ENCODE data around the gene CFTR.

Gene CFTR

DNA sequence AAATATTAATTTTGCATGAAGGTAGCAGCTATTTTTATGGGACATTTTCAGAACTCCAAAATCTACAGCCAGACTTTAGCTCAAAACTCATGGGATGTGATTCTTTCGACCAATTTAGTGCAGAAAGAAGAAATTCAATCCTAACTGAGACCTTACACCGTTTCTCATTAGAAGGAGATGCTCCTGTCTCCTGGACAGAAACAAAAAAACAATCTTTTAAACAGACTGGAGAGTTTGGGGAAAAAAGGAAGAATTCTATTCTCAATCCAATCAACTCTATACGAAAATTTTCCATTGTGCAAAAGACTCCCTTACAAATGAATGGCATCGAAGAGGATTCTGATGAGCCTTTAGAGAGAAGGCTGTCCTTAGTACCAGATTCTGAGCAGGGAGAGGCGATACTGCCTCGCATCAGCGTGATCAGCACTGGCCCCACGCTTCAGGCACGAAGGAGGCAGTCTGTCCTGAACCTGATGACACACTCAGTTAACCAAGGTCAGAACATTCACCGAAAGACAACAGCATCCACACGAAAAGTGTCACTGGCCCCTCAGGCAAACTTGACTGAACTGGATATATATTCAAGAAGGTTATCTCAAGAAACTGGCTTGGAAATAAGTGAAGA is 112.3 kb downstream of the CFTR start:
- DNase-seq = no peak

DNA sequence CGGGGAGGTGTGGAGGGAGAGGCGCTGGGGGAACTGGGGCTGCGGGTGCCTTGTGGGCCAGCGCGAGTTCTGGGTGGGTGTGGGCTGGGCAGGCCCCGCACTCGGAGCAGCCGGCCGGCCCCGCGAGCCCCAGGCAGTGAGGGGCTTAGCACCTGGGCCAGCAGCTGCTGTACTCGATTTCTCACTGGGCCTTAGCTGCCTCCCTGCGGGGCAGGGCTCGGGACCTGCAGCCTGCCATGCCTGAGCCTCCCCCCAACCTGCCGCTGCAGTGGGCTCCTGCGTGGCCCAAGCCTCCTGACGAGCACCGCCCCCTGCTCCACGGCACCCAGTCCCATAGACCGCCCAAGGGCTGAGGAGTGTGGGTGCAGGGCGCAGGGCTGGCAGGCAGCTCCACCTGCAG is 116.3 kb downstream of the CFTR start:
- DNase-seq = no peak

DNA sequence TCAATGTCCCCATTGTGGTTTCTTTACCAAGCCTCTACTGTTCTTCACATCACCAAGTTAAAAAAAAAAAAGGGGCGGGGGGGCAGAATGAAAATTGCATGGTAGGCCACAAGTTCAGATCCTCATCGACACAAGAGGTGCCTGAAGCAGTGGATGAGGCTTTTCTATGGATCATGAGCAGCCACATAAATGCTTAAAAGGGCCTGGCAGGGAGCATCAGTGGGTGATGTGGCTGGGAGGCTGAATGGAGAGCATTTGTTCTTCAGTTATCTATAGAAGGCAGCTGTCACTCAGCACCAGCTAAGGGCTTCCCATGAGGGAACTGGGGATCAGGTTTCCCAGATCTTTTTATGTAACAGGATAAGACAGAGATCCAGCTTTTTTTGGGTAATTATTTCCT is 117.9 kb downstream of the CFTR start:
- DNase-seq = no peak

DNA sequence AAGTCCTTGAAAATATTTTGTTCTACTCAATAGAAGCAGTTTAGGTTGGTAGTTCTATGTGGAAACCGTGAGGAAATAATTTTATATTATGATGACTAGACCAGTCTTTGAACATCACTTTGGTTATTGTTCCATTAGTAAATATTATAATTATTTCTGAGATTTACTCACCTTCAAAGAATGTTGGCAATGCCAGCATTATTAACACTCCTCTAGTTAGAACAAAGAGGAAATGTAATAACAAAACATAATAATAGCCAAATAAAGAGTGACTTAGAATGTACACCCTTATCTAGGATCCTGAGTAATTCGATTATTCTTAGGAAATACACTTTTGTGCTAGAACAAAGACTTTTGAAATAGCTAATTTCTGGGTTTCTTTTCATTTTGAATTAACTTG is 121.1 kb downstream of the CFTR start:
- DNase-seq = no peak

DNA sequence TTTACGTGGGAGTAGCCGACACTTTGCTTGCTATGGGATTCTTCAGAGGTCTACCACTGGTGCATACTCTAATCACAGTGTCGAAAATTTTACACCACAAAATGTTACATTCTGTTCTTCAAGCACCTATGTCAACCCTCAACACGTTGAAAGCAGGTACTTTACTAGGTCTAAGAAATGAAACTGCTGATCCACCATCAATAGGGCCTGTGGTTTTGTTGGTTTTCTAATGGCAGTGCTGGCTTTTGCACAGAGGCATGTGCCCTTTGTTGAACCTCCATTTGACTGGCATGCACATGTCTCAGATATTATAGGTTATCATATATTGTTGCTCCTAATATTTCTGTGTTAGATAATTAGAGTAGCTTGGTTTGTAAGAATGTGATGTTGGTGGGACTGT is 123.8 kb downstream of the CFTR start:
- DNase-seq = no peak

DNA sequence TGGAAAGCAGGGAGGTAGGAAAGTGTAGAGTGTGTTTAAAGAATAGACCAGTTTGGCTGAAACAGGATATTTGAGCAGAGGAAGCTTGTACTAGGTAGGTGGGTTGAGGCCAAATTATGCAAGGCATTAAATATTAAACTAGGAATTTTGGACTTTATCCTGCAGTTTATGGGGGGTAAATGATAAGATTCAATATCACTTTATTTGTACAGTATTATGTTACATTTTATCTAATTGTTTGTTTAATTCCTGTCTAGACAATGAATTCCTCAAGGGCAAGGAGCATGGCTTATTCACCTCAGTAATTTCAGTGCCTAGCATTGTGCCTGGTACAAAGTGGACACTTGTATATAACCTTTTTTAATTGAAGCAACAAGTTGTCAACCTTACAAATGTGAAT is 125.9 kb downstream of the CFTR start:
- no peak for DNase-seq

DNA sequence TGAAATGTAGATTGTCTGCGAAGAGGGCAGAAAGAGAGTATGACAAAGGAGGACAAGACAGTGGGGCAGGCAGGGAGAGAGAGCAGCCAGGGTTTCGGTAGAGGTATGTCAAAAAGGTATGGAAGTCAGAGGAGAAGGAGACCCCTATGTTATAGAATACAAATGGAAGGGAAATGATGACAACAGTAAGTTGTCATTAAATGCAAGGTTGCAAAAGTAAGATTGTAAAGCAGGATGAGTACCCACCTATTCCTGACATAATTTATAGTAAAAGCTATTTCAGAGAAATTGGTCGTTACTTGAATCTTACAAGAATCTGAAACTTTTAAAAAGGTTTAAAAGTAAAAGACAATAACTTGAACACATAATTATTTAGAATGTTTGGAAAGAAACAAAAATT is 126.3 kb downstream of the CFTR start:
- DNase-seq = no peak

DNA sequence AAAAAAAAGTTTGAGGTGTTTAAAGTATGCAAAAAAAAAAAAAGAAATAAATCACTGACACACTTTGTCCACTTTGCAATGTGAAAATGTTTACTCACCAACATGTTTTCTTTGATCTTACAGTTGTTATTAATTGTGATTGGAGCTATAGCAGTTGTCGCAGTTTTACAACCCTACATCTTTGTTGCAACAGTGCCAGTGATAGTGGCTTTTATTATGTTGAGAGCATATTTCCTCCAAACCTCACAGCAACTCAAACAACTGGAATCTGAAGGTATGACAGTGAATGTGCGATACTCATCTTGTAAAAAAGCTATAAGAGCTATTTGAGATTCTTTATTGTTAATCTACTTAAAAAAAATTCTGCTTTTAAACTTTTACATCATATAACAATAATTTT is 130.6 kb downstream of the CFTR start:
- no peak for DNase-seq

DNA sequence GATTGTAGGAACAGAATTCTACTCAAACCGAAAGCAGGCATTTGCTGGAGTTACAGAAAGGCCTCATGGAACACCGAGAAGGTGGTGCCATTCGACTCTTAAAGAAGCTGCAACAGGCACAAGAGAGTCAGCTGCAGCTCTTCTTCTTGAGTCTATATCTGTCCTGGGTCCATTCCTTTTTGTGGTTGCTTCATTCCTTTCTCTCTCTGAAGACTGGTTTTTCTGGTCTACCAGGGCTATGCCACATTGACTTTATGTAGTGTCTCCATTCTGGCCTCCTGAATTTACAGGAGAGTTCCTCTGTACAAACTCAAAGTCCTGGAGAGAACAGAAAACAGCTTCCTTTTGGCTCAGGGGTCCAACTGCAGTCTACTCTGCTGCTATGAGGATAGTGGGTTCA is 132.8 kb downstream of the CFTR start:
- DNase-seq = no peak

DNA sequence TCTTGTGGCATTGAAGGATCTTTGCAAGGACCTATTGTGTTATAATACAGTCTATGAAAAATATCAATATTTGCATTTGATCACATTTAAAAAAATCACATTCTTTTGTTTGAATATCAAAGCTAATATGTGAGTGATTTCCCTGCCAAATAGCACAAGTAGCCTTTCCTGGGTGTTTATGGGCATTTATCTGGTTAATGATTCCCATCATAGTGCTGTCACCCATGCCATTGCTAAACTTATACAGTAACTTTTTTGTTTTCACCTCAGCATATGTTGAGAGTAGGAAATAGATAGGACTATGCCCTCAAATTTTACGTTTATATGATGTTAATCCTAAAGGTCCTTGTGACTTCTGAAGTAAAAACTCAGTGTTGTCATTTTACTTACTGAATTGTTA is 136.9 kb downstream of the CFTR start:
- no peak for DNase-seq

DNA sequence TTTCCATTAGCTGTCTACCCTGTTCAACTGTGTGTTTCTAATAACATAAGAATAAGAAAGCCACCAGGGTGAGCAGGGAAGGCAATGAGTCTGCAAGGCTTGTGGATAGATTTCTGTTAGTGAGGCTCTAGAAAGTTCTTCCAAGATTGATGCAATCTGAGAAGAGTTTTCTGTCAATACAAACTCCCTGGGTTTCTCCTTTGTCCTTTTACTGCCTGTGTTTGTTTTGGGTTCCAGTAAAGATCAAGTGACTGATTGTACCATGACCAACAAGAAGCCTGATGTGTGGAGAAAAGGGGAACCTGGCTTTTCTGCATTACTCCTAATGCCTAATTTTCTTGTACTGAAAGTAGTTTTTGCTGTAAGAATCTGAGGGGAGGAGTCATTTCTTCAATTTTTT is 139.9 kb downstream of the CFTR start:
- DNase-seq = no peak

DNA sequence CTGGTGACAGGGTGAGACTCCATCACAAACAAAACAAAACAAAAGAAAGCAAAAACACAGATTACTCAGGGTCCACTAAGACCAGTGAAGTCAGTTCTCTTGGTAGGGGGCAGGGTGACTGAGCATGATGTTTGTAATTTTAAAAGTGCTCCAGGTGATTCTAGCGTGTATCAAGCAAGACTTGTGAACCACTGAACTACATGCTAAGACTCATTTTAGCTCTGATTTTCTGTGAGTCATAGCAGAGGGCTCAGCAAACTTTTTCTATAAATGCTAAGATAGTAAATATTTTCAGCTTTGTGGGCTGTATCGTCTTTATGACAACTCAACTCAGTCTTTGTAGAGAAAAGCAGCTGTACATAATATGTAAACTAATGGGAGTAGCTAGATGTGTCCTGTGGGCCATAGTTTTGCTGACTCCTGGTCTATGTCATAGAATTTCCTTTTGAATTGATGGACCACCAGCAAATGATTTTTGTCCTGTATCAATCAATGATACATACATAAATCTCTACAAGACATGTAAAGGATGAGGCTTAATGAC is 141.3 kb downstream of the CFTR start:
- DNase-seq = no peak

DNA sequence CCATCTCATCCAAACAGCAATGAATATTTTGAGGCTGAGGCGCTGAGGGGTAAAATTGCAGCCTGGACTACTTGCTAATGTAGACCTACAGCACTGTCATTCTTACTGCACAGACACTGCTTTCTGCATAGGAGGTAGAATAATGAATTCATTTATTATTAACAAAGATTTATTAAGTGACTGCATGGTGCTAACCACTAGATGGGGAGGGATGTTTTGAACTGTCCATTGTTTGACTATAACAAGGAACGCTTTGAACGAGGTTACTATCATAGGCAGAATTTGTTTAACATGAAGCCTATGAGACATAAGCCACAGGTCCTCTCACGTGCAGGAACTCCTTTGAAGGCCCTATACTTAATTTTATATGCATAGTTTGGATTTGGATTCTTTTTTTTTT is 143.8 kb downstream of the CFTR start:
- DNase-seq = no peak

DNA sequence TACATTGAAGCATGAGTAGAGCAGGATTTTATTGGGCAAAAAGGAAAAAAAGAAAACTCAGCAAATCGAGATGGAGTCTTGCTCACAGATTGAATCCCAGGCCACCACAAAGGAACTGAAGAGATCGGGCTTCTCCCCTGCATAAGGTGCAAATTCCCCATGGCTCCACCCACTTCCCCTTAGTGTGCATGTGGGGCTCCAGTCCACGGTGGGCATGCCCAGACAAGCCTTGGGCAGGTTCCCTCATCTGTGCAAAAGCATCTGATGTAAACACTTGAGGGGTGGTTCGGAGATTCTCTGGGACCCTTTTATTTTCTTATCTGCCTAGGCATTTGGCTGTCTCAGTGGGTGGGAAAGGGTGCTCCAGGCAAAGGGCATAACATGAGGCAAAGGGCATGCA is 150.7 kb downstream of the CFTR start:
- DNase-seq = no peak

DNA sequence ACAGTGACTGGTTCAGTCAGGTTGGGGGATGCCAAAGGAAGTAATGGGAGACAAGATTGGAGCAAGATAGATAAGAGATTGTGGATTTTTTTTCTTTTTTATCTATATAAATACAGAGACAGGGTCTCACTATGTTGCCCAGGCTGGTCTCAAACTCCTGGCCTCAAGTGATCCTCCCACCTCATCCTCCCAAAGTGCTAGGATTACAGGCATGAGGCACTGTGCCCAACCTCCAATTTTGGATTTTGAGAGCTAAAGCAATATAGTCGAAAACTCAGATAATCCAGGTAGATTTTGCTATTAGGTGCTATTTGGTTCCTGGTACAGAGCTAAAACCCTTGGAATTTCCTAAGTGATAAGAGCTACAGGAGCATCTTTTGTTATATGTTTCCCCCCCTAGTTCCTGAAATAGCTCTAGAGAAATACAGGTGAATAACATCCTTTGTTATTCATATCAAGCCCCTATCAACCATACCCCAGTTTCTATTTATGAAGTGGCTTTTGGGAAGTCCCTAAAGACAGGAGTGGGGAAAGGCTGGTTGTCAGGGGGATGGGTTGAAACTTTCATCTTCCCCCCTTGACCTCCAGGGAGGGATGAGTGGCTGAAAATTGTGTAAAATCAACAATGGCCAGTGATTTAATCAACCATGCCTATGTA is 151.2 kb downstream of the CFTR start:
- DNase-seq = no peak

DNA sequence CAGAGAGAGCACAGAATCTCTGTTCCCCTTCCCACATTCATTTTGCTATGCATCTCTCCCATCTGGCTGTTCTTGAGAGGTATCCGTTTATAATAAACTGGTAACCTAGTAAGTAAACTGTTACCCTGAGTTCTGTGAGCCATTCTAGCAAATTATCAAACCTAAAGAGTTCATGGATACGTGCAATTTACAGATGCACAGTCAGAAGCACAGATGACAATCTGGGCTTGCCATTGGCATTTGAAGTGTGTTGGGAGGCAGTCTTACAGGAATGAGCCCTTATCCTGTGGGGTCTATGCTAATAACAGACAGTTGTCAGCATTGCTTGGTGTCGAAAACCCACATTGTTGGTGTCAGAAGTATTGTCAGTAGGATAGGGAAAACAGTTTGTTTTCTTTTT is 151.8 kb downstream of the CFTR start:
- no peak for DNase-seq

DNA sequence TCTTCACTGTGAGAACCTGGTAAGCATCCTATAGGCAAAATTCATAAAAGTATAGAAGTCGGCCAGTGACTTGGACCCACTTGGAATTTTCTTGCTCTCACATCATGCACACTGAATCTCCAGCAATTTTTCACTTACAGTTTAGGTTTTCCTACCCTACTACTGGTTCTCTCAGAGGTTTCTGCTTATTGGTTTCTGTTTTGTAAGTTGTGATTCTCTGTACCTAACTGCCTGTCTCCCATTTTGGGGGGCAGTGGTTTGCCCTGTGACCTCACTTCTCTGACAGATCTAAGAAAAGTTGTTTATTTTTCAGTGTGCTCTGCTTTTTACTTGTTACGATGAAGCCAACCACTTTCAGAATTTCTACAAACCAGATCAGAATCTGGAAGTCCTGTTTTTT is 158.1 kb downstream of the CFTR start:
- DNase-seq = no peak

DNA sequence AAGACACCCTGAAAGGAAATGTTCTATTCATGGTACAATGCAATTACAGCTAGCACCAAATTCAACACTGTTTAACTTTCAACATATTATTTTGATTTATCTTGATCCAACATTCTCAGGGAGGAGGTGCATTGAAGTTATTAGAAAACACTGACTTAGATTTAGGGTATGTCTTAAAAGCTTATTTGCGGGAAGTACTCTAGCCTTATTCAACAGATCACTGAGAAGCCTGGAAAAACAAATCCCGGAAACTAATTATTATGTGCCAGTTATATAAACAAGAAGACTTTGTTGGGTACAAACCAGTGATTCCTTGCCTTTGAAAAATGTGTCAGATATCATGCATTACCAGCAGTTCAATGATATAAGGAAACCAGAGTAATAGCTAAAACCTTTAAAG is 160.1 kb downstream of the CFTR start:
- DNase-seq = no peak

DNA sequence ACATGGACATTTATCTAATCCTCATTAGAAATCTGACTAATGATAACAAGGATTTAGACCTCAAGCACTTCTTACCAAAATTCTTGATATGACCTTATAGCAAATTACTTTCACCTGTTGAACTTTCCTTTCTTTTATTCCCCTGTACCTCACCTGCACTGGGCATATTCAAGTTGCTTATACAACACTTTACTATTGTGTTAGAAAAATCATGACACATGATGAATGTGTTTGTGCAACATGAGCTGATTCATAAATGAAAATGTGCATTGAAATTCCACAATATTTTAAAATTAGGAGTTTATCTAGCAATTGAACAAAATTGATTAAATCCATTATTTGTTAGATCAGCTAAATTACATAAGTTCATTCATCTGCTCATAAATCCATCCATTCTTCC is 160.6 kb downstream of the CFTR start:
- no peak for DNase-seq

DNA sequence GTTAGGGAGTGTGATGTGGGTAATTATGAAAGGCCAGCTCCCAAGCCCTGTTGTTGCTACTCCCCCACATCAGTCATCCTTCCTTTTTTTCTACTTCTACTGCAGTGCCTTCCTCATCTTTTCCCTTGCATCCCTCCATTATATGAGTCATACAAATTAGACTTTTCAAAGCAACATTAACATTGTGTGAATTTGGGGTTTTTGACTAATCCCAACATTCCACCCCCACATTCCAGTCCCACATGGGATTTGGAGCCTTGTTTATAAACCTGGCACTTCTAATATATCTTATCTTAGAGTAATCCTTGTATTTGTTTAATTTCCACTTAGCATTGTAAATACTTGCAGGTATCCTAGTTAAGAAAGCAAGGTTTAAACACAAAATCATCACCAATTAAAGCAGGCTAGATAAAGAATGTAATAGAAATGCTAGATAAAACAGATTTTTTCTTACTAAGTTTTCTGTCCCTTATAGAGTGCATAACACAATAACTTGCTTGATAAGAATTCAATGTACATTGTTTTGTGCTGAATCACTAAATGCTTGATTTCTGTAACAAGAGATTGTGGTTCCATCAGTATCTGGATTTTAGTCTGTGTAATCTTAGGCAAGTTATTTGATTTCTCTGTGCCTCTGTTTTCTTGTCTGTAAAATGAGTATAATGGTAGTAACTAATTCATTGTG is 165.8 kb downstream of the CFTR start:
- DNase-seq = no peak

DNA sequence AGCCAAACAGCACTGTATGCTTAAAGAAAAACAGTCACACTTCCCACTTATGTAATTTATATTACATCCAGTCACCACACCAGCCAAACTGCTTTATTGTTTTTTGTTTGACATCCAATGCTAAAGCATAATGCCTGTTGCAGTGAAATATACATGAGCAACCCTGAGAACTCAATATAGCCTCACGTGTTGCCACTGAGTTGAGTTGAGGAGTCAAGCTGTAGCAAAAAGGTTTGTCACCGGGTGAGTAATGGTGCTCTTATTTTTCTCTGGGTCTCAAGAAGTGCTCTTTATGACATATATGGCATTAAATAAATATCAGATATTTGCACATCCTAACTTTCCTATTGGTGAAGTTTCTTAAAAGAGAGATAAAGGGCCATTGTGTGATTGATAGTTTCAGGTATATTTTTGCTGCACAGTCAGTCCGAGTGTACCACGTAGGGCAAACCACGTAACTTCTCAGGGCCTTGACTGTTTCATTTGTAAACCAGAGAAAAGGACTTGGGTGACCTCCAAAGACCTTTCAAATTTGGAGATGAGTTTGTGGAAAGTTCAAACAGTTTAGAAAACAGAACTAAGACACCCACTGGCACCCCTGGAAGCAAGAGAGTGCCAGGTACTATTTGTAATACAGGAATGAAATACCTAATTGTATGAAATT is 168.5 kb downstream of the CFTR start:
- no peak for DNase-seq

DNA sequence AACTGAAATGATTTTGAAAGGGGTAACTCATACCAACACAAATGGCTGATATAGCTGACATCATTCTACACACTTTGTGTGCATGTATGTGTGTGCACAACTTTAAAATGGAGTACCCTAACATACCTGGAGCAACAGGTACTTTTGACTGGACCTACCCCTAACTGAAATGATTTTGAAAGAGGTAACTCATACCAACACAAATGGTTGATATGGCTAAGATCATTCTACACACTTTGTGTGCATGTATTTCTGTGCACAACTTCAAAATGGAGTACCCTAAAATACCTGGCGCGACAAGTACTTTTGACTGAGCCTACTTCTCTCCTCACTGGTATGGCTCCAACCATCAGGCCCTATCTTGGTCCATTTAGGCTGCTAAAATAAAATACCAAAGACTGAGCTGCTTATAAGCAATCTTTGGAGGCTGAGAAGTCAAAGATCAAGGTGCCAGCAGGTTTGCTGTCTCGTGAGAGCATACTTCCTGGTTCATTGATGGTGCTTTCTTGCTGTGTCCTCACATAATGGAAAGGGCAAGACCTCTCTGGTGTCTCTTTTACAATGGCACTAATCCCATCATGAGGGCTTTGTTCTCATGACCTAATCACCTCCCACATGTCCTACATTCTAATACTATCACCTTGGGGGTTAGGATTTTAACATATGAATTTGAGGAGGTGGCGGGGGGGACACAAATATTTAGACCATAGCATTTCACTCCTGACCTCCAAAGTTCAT is 173.3 kb downstream of the CFTR start:
- DNase-seq = no peak

DNA sequence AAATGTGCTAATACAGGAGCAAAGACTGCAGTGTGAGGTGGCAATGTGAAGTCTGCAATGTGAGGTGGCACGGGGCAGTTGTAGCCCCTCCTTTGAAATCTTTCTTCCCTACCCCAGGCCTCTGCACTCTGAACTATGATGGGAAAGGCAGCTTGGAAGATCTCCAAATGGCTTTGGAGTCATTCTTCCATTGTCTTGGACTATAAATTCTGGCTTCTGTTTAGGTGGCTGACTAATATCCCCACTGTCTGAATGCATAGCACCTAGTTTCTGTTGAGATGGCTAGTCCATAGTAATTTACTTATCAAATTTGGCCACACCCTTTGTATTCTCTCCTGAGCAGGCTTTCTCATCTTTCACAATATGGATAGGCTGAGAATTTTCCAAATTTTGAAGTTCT is 175.0 kb downstream of the CFTR start:
- DNase-seq = no peak
